IMR-90 (cell line): ENCODE measurements around the gene NR5A2. TPM values are rescaled to one million over a fixed set of nuclear protein-coding genes. Genes with fewer than 3 reads are reported as not detected.
A peak's percentile ranks its signal among the peaks of the same experiment; 100 is the strongest.

Experiments used
- ATAC-seq: fragments of 200-7000 bp; cut with Tn5 transposase; 2 replicates; pipeline ENCODE4 v1.9.1; 2020; ENCODE audit warnings: low read depth, mild to moderate bottlenecking, moderate library complexity
- BruUV-seq: library from RNA; stranded (reverse); fragments of 400-500 nt; replicated peaks from 2 replicates; lab custom pipeline; 2021; lab: Mats Ljungman, UMichigan
- CTCF ChIA-PET: fragments of 300-600 bp; formaldehyde crosslinking; extraction: SDS; loops from one replicate; lab custom pipeline; 2021; ENCODE audit warnings: antibody characterized with exemption; lab: Yijun Ruan, JAX
- POLR2A ChIA-PET: fragments of 300-600 bp; sonication (Branson Sonifier 250); formaldehyde crosslinking; loops from one replicate; lab custom pipeline; 2022; ENCODE audit warnings: antibody characterized with exemption; ENCODE audit not compliant: unreplicated experiment; lab: Charles Lee
- DNase-seq: peaks from one replicate; pipeline ENCODE4 v3.0.0; 2013
- H2AFZ ChIP-seq: replicated peaks from 2 replicates; pipeline ENCODE3; 2013; ENCODE audit warnings: low read length, mild to moderate bottlenecking; ENCODE audit not compliant: poor library complexity
- H2AK5ac ChIP-seq: 2 replicates; pipeline ENCODE4 v1.6.1; 2013; ENCODE audit warnings: low read depth, low read length, inconsistent platforms
- H2AK9ac ChIP-seq: replicated peaks from 2 replicates; pipeline ENCODE3; 2013; ENCODE audit warnings: mild to moderate bottlenecking, low read depth, low read length, moderate library complexity; ENCODE audit not compliant: poor library complexity
- H2BK120ac ChIP-seq: 2 replicates; pipeline ENCODE4 v1.6.1; 2013; ENCODE audit warnings: low read depth, low read length, inconsistent platforms
- H2BK15ac ChIP-seq: 3 replicates; pipeline ENCODE4 v1.6.1; 2013; ENCODE audit warnings: low read depth, low read length, inconsistent platforms
- H2BK20ac ChIP-seq: 2 replicates; pipeline ENCODE4 v1.6.1; 2013; ENCODE audit warnings: low read depth, mild to moderate bottlenecking, inconsistent platforms, low read length, moderate library complexity
- H2BK5ac ChIP-seq: 2 replicates; pipeline ENCODE4 v1.6.1; 2013; ENCODE audit warnings: mild to moderate bottlenecking, low read depth, low read length, inconsistent platforms; ENCODE audit not compliant: poor library complexity, severe bottlenecking
- H3K14ac ChIP-seq: replicated peaks from 2 replicates; pipeline ENCODE4 v1.6.1; 2013; ENCODE audit warnings: low read depth, low read length, inconsistent platforms
- H3K18ac ChIP-seq: 2 replicates; pipeline ENCODE4 v1.6.1; 2013; ENCODE audit warnings: low read depth, low read length, control low read depth
- H3K23ac ChIP-seq: 2 replicates; pipeline ENCODE4 v1.6.1; 2013; ENCODE audit warnings: low read depth, low read length, inconsistent platforms
- H3K27ac ChIP-seq: 2 replicates; pipeline ENCODE4 v1.5.1; 2013; ENCODE audit warnings: mild to moderate bottlenecking, control low read depth, low read length; ENCODE audit not compliant: insufficient read depth
- H3K27me3 ChIP-seq: 2 replicates; pipeline ENCODE4 v1.6.1; 2013; ENCODE audit warnings: low read length; ENCODE audit not compliant: control insufficient read depth, insufficient read depth
- H3K36me3 ChIP-seq: 2 replicates; pipeline ENCODE4 v1.6.1; 2013; ENCODE audit warnings: low read length, mixed read lengths; ENCODE audit not compliant: control insufficient read depth, insufficient read depth
- H3K4ac ChIP-seq: 2 replicates; pipeline ENCODE4 v1.6.1; 2013; ENCODE audit warnings: low read depth, low read length, inconsistent platforms
- H3K4me1 ChIP-seq: 2 replicates; pipeline ENCODE4 v1.6.1; 2013; ENCODE audit warnings: low read length, mixed read lengths; ENCODE audit not compliant: control insufficient read depth, insufficient read depth
- H3K4me2 ChIP-seq: 2 replicates; pipeline ENCODE4 v1.6.1; 2013; ENCODE audit warnings: low read depth, mild to moderate bottlenecking, control low read depth, low read length, moderate library complexity
- H3K4me3 ChIP-seq: 2 replicates; pipeline ENCODE4 v1.5.1; 2013; ENCODE audit warnings: low read depth, mild to moderate bottlenecking, control low read depth, low read length, moderate library complexity; ENCODE audit not compliant: insufficient read depth
- H3K56ac ChIP-seq: 2 replicates; pipeline ENCODE4 v1.6.1; 2013; ENCODE audit warnings: low read length, inconsistent platforms; ENCODE audit not compliant: insufficient read depth; ENCODE audit errors: extremely low read depth
- H3K79me1 ChIP-seq, 2 experiments: 2 replicates each; pipeline ENCODE4 v1.6.1; 2013; ENCODE audit warnings: low read length in 2 of 2, inconsistent platforms in 1 of 2, low read depth in 1 of 2
- H3K9ac ChIP-seq: 2 replicates; pipeline ENCODE4 v1.6.1; 2013; ENCODE audit warnings: low read depth, low read length, control low read depth
- H3K9me1 ChIP-seq: 2 replicates; pipeline ENCODE4 v1.6.1; 2013; ENCODE audit warnings: low read length, inconsistent platforms; ENCODE audit not compliant: insufficient read depth
- H3K9me3 ChIP-seq: 2 replicates; pipeline ENCODE4 v1.6.1; 2013; ENCODE audit warnings: low read length; ENCODE audit not compliant: control insufficient read depth, insufficient read depth
- H4K20me1 ChIP-seq: 2 replicates; pipeline ENCODE4 v1.6.1; 2013; ENCODE audit warnings: low read length, inconsistent platforms; ENCODE audit not compliant: insufficient read depth
- H4K5ac ChIP-seq: 2 replicates; pipeline ENCODE4 v1.6.1; 2013; ENCODE audit warnings: mild to moderate bottlenecking, low read depth, low read length, control low read depth
- H4K8ac ChIP-seq, 2 experiments: 2 replicates each; pipeline ENCODE4 v1.6.1; 2013; ENCODE audit warnings: low read depth in 2 of 2, low read length in 2 of 2, control low read depth in 1 of 2, inconsistent platforms in 1 of 2
- H4K91ac ChIP-seq: 2 replicates; pipeline ENCODE4 v1.6.1; 2013; ENCODE audit warnings: low read depth, low read length, inconsistent platforms; ENCODE audit not compliant: insufficient read depth
- BHLHE40 ChIP-seq: fragments of 150-350 bp; IDR thresholded peaks from 2 replicates; pipeline ENCODE4 v1.6.1; 2016; ENCODE audit warnings: mild to moderate bottlenecking, low read depth, low read length
- CTCF ChIP-seq: conservative IDR thresholded peaks from 2 replicates; pipeline ENCODE4 v1.5.1; 2012; ENCODE audit warnings: mild to moderate bottlenecking, low read depth, low read length, improper control_type of control experiment
- ELK1 ChIP-seq: fragments of 150-350 bp; IDR thresholded peaks from 2 replicates; pipeline ENCODE4 v1.6.1; 2016; ENCODE audit warnings: low read depth, mild to moderate bottlenecking, low read length, moderate library complexity, borderline replicate concordance
- NFE2L2 ChIP-seq: fragments of 150-350 bp; IDR thresholded peaks from 2 replicates; pipeline ENCODE4 v1.6.1; 2016; ENCODE audit warnings: low read depth, mild to moderate bottlenecking, low read length
- RAD21 ChIP-seq: IDR thresholded peaks from 2 replicates; pipeline ENCODE4 v1.6.1; 2012; ENCODE audit warnings: low read length, improper control_type of control experiment
- RFX5 ChIP-seq: IDR thresholded peaks from 2 replicates; pipeline ENCODE4 v1.8.0; 2012; ENCODE audit warnings: low read depth, mild to moderate bottlenecking, low read length, moderate library complexity
- WGBS, 2 experiments: methylation state at CpG; one replicate each; pipeline versions ENCODE4 v1.1.5 to v1.1.7; 2013; ENCODE audit warnings: missing lambda C conversion rate in 2 of 2; ENCODE audit not compliant: insufficient read length in 1 of 2; ENCODE audit errors: extremely low coverage in 2 of 2; 5-methylcytosine and 5-hydroxymethylcytosine counted together
- dilution Hi-C: fragments of 300-500 bp; cut with HindIII; formaldehyde crosslinking; loops from one replicate; pipeline ENCODE4 v1.14.3; 2018; ENCODE audit warnings: low sequenced_read_pairs; ENCODE audit not compliant: unreplicated experiment
- in situ Hi-C: fragments of 300-500 bp; cut with MboI; formaldehyde crosslinking; loops from 3 replicates; pipeline ENCODE4 v1.14.3; 2019; ENCODE audit warnings: low sequenced_read_pairs, inconsistent platforms, mixed read lengths
- intact Hi-C: fragments of 100-400 bp; cut with micrococcal nuclease; formaldehyde crosslinking; loops from 2 replicates; pipeline ENCODE4 v1.10.0; 2022
- polyA plus RNA-seq, 3 experiments: library from polyadenylated mRNA; depleted of rRNA; stranded (reverse); fragments of >200 nt; gene quantifications; 2 replicates each; pipeline ENCODE4 v1.2.3, GENCODE V29; 2012; ENCODE audit warnings: low replicate concordance in 1 of 3
- total RNA-seq: library from RNA; depleted of rRNA; stranded (reverse); fragments of >200 nt; gene quantifications from 2 replicates; pipeline ENCODE4 v1.2.3, GENCODE V29; 2012

NR5A2 gene
- total and polyA plus RNA-seq, 2 of the 4 experiments (the other 2 are of a cell fraction), result 0.03 to 0.18 TPM

- no peak for TF ChIP-seq ELK1
Observed at GRCh38 chr1:200179781-200180160, 152.3 kb downstream of the NR5A2 start (continued).

- no peak overlapping the region; the same call in 1 of the 2 replicates for H3K27ac ChIP-seq
Observed at GRCh38 chr1:200180821-200181220, 153.3 kb downstream of the NR5A2 start.

More at GRCh38 chr1:200180821-200181220, 153.3 kb downstream of the NR5A2 start:
- peak; percentile 17; the same call in 1 of the 2 replicates for TF ChIP-seq RAD21
- TF ChIP-seq CTCF, result 0 out of 2 replicates have a peak, but pooled peaks have one; percentile 16
- TF ChIP-seq BHLHE40, result 0 out of 2 replicates have a peak, but pooled peaks have one; percentile 22
- no peak for TF ChIP-seq NFE2L2
- no peak for TF ChIP-seq RFX5
- no peaks in the 10 kb centered on the region for H4K20me1 ChIP-seq
- H3K4me3 ChIP-seq, result no peak overlapping the region
- dilution Hi-C loops (no loop called here), in situ Hi-C loops (no loop called here), intact Hi-C loops (no loop called here)
- H2BK120ac ChIP-seq, result peak overlapping the region; percentile 95
- WGBS, 2 experiments, result 40% methylated on average over 2 of the region's 4 CpGs; no CpG with 5 or more reads in 1 of the 2 experiments
- H3K27me3 ChIP-seq, result no peaks in the 10 kb centered on the region
- peak overlapping the region; percentile 28 for H2AFZ ChIP-seq
- peak overlapping the region; percentile 19; the same call in 1 of the 2 replicates for H3K23ac ChIP-seq
- no peak overlapping the region for H2AK9ac ChIP-seq
- DNase-seq (peak; percentile 59), ATAC-seq (peak; percentile 43)
- peaks cover 12% of the 10 kb centered on the region for H3K9me1 ChIP-seq
- H3K36me3 ChIP-seq, result no peaks in the 10 kb centered on the region
- H3K14ac ChIP-seq, result peak overlapping the region; percentile 65; the same call in 1 of the 2 replicates
- no peaks in the 10 kb centered on the region for H3K9me3 ChIP-seq
- peak overlapping the region; percentile 43 to 61; a peak in 2 of 4 replicates for H4K8ac ChIP-seq
- peak overlapping the region; percentile 94 for H2BK20ac ChIP-seq
- peak overlapping the region; percentile 95; the same call in 1 of the 2 replicates for H2AK5ac ChIP-seq
- peak overlapping the region; percentile 75 for H2BK5ac ChIP-seq
- no peak overlapping the region for H3K4me2 ChIP-seq
- BruUV-seq, result no TSS peak
- peaks cover 16% of the 10 kb centered on the region for H3K4me1 ChIP-seq
- ChIA-PET CTCF (no interaction called here), POLR2A (no interaction called here)
- peak overlapping the region; percentile 95 for H3K4ac ChIP-seq
- peak overlapping the region; percentile 69; the same call in 1 of the 2 replicates for H4K5ac ChIP-seq
- H3K79me1 ChIP-seq, result no peaks in the 10 kb centered on the region
- H3K56ac ChIP-seq, result peak overlapping the region; percentile 38; the same call in 1 of the 2 replicates
- H4K91ac ChIP-seq, result peak overlapping the region; percentile 89
- H2BK15ac ChIP-seq, result peak overlapping the region; percentile 73
- H3K18ac ChIP-seq, result peak overlapping the region; percentile 87; the same call in 1 of the 2 replicates
- no peak overlapping the region for H3K9ac ChIP-seq
